ENCODE results near the gene PGF. TPM values are rescaled to one million over a fixed set of nuclear protein-coding genes. Genes with fewer than 3 reads are reported as not detected.

Gene PGF
- total RNA-seq, 1 donor from 2014 or later: 56.6 TPM

DNA sequence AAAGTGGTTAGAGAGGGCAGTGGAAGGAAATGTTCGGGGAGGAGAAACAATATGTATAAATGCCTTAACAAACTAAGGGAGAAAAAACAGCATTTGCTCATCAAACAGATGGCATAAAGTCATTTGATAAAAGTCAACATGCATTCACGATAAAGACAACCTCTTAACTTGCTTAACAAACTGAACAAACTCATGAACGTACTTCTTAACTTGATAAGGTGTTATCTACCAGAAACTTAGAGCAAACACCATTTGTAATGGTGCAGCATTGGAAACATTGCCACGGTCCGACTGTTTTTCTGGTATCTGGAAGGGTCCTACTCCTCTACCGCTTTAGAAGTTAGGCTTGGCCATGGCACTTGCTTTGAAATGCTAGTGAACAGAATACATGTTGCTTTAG is 28.2 kb downstream of the PGF start:
- TF ChIP-seq, protein P1, sequence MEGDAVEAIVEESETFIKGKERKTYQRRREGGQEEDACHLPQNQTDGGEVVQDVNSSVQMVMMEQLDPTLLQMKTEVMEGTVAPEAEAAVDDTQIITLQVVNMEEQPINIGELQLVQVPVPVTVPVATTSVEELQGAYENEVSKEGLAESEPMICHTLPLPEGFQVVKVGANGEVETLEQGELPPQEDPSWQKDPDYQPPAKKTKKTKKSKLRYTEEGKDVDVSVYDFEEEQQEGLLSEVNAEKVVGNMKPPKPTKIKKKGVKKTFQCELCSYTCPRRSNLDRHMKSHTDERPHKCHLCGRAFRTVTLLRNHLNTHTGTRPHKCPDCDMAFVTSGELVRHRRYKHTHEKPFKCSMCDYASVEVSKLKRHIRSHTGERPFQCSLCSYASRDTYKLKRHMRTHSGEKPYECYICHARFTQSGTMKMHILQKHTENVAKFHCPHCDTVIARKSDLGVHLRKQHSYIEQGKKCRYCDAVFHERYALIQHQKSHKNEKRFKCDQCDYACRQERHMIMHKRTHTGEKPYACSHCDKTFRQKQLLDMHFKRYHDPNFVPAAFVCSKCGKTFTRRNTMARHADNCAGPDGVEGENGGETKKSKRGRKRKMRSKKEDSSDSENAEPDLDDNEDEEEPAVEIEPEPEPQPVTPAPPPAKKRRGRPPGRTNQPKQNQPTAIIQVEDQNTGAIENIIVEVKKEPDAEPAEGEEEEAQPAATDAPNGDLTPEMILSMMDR (IDR thresholded peaks at IDR 0.05; ENCODE audit: insufficient read depth, low read length, severe bottlenecking): no peak
- H3K27me3 ChIP-seq (ENCODE audit: control insufficient read depth, insufficient read depth, low read length): no peaks in the 10 kb centered on the region

DNA sequence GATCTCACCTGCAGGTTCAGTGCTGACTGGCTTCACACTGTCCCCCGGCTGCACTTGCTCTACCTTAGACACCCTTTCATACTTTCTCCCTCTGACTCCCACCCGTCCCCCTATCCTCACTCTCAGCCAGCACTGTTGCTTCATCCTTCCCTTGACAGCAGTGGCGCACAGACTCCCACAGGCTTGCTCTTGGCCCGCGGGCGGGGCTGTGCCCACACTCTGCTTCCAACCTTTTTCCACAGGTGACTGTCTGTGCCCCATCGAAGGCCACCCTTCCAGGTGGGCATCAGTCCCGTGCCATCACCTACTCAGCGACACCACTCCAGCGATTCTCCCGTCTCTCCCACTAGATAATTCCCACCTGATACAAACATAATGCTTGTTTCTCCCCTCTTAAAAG is 31.3 kb downstream of the PGF start:
- TF ChIP-seq, protein P1 (IDR thresholded peaks at IDR 0.05; ENCODE audit: insufficient read depth, low read length, severe bottlenecking): no peak
- Histone ChIP-seq H3K4me3 (ENCODE audit: low read depth, low read length) (no peak overlapping the region), H3K27me3 (ENCODE audit: control insufficient read depth, insufficient read depth, low read length) (no peaks in the 10 kb centered on the region), H3K36me3 (ENCODE audit: control insufficient read depth, insufficient read depth, low read length) (no peaks in the 10 kb centered on the region)
- FAIRE-seq (no peak), DNase-seq (ENCODE audit: low read depth) (no peak)

More for the DNA sequence above, 28.2 kb downstream of the PGF start:
- Histone ChIP-seq H3K36me3 (ENCODE audit: control insufficient read depth, insufficient read depth, low read length) (no peaks in the 10 kb centered on the region), H3K4me3 (ENCODE audit: low read depth, low read length) (no peak overlapping the region)
- no peak for DNase-seq (ENCODE audit: low read depth)
- FAIRE-seq: peak; percentile 52

DNA sequence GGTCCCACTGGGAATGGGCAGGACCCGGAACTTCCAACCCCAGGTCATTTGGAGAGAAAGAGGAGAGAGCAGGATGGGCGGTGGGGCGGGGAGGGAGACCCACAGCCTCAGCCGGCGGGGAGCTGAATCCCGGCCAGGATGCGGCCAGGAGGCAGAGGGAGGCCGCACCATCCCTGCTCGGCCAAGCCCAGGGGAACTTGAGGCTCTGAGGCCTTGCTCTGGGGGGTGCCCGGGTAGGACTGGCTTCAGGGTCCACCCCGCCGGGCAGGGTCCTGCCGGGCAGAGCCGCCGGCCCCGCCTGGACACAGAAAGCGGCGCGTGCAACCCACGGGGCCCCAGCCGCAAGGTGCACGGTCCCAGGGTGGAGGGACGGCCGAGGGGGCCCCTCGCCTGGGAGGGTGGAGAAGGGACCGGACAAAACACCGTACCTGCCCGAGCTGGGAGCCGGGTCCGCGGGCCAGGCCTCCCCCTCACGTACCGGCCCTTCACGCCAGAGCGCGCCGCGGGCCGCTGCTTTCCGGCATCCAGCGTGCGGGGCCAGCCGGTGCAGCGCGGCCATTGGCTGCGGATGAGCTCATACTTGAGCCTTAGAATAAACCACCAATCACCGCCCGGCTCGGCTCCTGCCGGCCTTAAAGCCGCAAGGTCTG is 32.5 kb downstream of the PGF start, which contains the start of gene RPS6KL1:
Gene RPS6KL1 (minus strand): TSS at position 509 of the 650 bp plus-strand sequence. CDS start 1,719 bp downstream, outside the sequence.
- H3K27me3 ChIP-seq (ENCODE audit: control insufficient read depth, insufficient read depth, low read length): no peaks in the 10 kb centered on the region
- DNase-seq (ENCODE audit: low read depth) (peak; percentile 73), FAIRE-seq (no peak)
- H3K36me3 ChIP-seq (ENCODE audit: control insufficient read depth, insufficient read depth, low read length): no peaks in the 10 kb centered on the region
- TF ChIP-seq, protein P1 (IDR thresholded peaks at IDR 0.05; ENCODE audit: insufficient read depth, low read length, severe bottlenecking): peak; percentile 2
- peak within 1 kb of the TSS; percentile 52 for H3K4me3 ChIP-seq (ENCODE audit: low read depth, low read length)

DNA sequence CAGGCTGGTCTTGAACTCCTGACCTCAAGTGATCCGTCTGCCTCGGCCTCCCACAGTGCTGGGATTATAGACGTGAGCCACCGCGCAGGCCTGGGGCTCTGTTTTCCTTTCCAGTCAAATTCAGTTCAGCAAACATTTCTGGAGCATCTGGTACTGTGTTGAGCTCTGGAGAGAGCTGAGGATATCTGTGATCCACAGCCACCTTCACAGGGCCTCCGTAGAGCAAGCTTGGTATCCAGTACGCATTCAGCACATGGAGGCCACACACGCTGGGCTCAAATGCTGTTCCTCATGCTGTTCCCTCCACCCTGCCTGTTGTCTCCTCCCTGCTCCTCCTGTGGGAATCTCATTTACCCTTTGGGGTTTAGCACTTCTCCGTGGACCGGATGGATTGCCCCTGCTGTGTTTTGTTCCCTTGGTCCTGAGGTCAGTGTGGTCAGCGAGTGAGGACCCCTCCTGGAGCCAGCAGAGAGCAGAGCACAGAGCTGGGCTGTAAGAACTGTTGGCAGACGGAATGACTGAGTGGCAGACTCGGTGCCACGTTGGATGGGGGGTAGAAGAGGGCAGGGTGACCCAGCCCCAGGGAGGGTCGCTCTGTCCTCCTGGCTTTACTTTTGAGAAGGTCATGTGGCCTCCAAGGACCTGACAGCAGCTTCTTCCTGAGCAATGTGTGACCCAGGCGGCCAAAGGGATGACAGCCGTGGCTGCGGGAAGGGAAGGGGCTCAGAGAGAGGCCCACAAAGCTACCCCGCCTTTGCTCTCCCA is 33.2 kb downstream of the PGF start:
- Histone ChIP-seq H3K27me3 (ENCODE audit: control insufficient read depth, insufficient read depth, low read length) (no peaks in the 10 kb centered on the region), H3K4me3 (ENCODE audit: low read depth, low read length) (no peak overlapping the region), H3K36me3 (ENCODE audit: control insufficient read depth, insufficient read depth, low read length) (no peaks in the 10 kb centered on the region)
- DNase-seq (ENCODE audit: low read depth) (no peak), FAIRE-seq (peak; percentile 58)
- TF ChIP-seq, protein P1 (IDR thresholded peaks at IDR 0.05; ENCODE audit: insufficient read depth, low read length, severe bottlenecking): no peak

DNA sequence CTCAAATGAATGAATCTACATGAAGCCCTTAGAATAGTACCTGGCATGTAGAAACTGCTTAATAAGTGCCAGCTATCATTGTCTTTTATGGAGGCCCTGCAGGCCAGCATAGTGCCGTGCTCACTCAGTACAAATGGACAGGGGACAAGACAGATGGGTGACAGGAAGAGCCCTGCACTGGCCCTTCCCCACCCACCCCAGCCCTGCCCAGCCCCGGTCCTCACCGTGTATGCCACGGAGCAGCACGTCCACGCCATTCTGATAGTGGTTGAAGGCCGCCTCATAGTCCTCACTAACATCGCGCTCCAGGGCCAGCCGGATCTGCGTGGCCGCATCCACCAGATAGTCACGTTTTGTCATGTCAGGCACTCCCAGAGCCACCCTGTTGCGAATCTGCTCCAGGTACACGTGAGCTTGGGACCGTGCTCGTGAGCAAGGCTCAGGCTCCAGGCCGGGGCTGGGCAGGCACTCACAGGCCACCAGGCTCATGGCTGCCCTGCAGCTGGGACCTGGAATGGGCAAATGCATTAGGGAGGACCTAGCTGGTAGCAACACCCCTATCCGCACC is 34.3 kb downstream of the PGF start:
- Histone ChIP-seq H3K4me3 (ENCODE audit: low read depth, low read length) (no peak overlapping the region), H3K36me3 (ENCODE audit: control insufficient read depth, insufficient read depth, low read length) (no peaks in the 10 kb centered on the region), H3K27me3 (ENCODE audit: control insufficient read depth, insufficient read depth, low read length) (no peaks in the 10 kb centered on the region)
- FAIRE-seq (no peak), DNase-seq (ENCODE audit: low read depth) (no peak)
- TF ChIP-seq, protein P1 (IDR thresholded peaks at IDR 0.05; ENCODE audit: insufficient read depth, low read length, severe bottlenecking): no peak
